DMS114 treated with DMSO at 0.1 percent for 48 hours (cell line): ENCODE data around the gene VSIG4.

Source experiments
- DNase-seq: peaks from one replicate; lab custom pipeline; 2025; ENCODE audit not compliant: unreplicated experiment; lab: John Stamatoyannopoulos, UW

Gene VSIG4

GRCh38 chrX:66024092-66024467 lies 15.8 kb downstream of the VSIG4 start:
- DNase-seq, result no peak

- no peak for DNase-seq
Observed at GRCh38 chrX:66023385-66024091, 16.3 kb downstream of the VSIG4 start.

DNA sequence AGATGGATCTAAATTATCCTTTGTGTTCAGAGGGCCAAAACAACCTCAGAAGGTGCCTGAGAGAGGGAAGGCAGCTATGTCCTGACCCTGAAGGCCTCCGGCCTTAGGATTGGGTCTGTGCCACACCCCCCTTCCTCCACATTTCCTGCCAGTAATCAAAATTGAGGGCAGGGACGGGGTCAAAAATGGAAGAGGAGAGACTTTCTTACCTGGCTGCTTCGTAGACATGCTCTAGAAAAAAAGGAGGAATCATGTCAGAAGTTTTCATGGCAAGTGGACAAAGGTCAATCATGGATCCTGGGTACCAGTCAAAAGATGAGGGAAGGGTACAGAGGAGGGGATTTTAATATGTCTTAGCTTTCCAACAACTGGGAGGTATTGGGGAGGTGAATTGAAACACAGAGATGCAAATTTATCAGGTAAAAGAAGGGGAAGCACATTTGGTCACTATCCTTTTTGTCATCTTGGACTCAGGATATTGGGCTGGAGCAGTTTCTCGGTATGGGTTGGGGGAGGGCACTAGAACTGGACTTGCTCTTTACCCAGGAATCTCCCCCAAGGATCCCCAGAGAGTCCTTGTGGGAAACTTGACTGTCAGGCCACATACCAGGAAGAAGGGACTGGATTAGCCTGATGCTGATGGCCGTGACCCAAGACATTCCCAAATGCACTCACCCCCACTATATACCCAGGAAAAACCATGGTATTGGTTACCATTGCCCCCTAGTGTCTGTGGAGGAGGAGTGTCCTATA lies 17.1 kb downstream of the VSIG4 start:
- DNase-seq, result no peak

- DNase-seq, result no peak
Observed at GRCh38 chrX:66021765-66022631, 17.9 kb downstream of the VSIG4 start.

- DNase-seq, result no peak
Observed at GRCh38 chrX:66021401-66021764, 18.5 kb downstream of the VSIG4 start.

DNA sequence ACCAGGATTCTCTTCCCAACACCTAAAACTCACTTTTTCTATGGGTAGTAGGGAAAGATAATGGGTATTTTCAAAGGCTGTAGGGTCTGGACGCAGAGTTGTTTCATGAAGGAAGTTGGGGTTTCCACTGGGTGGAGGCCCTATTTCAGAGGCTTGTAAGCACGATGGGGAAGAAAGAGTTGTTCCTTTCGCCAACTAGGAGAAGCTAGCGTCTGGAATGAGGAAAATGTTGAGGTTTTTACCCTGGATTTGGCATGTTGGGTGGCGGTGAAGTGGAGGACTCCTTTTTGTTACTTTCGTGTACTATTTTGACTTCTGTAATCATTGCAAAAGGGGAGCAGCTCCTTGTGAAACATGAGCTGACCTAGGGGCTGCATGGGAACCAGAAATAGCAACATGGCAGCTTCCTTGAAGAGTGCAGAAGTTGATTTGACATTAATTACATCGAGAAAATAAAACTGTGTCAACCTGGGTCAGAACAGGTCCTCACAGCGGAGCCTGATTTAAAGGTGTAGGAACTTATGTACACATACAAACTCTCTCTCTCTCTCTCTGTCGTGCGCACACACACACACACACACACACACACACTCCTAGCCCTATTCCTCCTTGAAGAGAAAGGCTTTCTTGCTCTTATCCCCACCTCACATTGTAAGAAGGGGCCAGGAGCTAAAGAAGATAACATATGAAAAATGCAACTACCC lies 19.1 kb downstream of the VSIG4 start:
- no peak for DNase-seq

DNA sequence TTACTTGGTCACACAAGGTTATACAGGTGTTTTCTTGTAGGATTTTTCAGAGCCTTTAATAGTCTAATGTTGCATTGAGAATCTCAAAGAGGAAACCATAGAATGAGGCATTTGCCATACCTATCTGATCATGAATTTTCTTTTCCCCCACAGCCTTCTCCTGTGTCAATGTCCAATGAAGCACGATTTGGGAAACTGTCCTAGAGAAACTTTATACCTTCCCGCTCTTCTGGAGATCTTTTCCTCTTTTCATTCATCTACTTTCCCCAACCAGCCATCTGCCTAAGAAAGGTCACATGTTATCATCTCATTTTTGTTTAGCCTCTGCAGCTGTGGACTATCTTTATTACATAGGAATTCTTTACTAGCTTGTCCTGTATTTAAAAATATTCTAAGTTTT lies 19.9 kb downstream of the VSIG4 start:
- no peak for DNase-seq

GRCh38 chrX:66019310-66019652 lies 20.6 kb downstream of the VSIG4 start:
- DNase-seq, result no peak

DNA sequence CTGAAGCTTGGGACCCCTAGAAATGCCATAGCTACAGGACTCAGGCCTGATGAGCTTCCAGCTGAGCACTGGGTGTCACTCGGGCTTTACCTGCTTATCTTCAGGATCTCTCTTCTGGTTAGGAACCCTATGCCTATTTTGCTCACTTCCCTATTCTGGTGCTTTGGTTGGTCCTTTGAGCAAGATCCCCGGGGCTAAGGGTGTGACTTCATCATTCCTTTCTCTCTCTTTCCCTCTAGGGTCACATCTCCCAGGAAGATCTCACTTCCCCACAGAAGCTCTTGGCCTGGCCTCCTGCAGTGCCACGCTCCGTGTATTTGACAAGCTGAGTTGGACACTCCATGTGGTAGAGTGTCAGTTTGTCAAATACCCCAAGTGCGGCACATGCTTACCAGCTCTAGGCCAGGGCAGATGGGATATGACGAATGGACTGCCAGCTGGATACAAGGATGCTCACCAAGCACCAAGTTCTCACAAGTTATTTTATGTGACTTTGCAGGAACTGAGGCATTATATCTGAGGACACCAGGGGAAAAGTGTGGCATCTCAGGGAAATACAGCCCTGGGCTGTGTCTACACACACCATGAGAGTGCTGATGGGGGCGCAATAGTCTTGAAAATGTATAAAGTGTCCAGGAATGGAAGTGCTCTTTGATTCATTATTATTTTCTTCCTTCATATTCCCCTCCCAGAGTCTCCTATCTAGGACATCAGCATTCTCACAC lies 21.1 kb downstream of the VSIG4 start:
- DNase-seq, result no peak

- DNase-seq, result no peak
Observed at GRCh38 chrX:66017659-66018170, 22.2 kb downstream of the VSIG4 start.

DNA sequence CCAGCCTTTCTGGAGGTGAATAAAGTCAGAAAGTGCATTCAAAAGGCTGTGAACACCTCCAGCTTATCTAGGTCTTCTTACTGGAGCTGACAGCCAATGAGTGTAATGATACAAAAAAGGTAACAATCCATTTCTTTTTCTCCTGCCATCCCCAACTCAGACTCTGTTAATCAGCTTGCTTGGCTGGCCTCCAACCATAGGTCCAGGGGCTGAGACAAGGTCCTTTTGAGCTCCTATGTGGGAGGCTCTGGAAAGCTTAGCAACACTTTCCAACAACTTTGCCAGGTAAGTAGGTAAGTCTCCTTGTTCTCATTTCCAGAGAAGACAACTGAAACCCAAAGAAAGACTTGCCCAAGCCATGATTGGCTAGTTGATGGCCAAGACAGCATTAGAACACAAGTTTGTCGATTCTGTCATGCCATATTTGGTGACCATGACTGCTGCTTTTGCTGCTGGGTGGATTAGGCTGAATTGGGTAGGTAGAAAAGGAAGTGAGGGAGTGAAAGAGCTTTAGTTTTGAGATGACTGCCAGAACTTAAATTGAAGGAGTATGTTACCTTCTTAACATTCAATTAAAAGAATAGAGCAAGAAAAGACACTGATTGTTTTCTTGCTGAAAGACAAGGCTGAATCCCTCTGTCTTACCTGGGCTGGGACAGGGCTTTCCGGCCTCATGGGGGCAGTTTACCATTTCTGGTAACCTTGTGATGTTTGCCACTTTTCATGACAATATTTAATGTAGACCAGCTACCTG lies 22.8 kb downstream of the VSIG4 start:
- DNase-seq, result no peak

GRCh38 chrX:66015900-66016689 lies 23.8 kb downstream of the VSIG4 start:
- no peak for DNase-seq

GRCh38 chrX:66015152-66015831 lies 24.6 kb downstream of the VSIG4 start:
- DNase-seq, result no peak

DNA sequence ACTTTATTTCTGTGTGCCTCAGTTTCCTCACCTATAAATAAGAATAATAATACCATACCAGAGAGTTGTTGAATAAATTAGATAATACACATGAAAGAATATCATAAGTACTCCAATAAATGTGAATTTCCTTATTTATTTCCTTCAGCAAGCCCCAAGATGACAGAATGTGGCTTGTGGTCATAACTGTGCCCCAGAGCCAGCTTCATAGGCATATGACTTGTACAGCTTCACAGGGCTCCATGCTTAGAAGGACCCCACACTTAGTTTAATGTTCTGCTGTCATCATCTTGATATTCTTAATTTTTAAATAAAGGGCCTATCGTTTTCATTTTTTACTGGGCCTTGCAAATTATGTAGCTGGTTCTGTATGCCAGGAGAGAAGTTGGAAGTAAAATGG lies 25.3 kb downstream of the VSIG4 start:
- no peak for DNase-seq

GRCh38 chrX:66014084-66014483 lies 25.8 kb downstream of the VSIG4 start:
- DNase-seq, result no peak

GRCh38 chrX:66013194-66013816 lies 26.6 kb downstream of the VSIG4 start:
- DNase-seq, result no peak

GRCh38 chrX:66012094-66012534 lies 27.8 kb downstream of the VSIG4 start:
- DNase-seq, result no peak
